H9 (cell line): ENCODE results near the gene CHD1. TPM values are rescaled to one million over a fixed set of nuclear protein-coding genes. Genes with fewer than 3 reads are reported as not detected.

Experiments used
- DNase-seq: peaks from one replicate; pipeline ENCODE4 v3.0.0-alpha.2; 2017
- H2AFZ ChIP-seq: one replicate; pipeline ENCODE4 v1.6.1; 2013; ENCODE audit warnings: mild to moderate bottlenecking, low read length, control low read depth, moderate library complexity
- H2AK5ac ChIP-seq: 2 replicates; pipeline ENCODE4 v1.6.1; 2013; ENCODE audit warnings: low read length, control low read depth, mixed read lengths; ENCODE audit not compliant: insufficient read length
- H2BK120ac ChIP-seq: one replicate; pipeline ENCODE4 v1.6.1; 2013; ENCODE audit warnings: low read depth, mild to moderate bottlenecking, low read length, control low read depth, inconsistent platforms; ENCODE audit not compliant: poor library complexity, severe bottlenecking
- H2BK12ac ChIP-seq: 2 replicates; pipeline ENCODE4 v1.6.1; 2013; ENCODE audit warnings: low read length, control low read depth, mixed read lengths, low read depth; ENCODE audit not compliant: insufficient read length
- H2BK15ac ChIP-seq: 2 replicates; pipeline ENCODE4 v1.6.1; 2013; ENCODE audit warnings: low read depth, low read length, control low read depth
- H2BK20ac ChIP-seq: one replicate; pipeline ENCODE4 v1.6.1; 2013; ENCODE audit warnings: low read depth, mild to moderate bottlenecking, low read length, control low read depth, inconsistent platforms; ENCODE audit not compliant: poor library complexity, severe bottlenecking
- H2BK5ac ChIP-seq: 2 replicates; pipeline ENCODE4 v1.6.1; 2013; ENCODE audit warnings: low read length, control low read depth, mixed read lengths; ENCODE audit not compliant: insufficient read length
- H3K14ac ChIP-seq: 2 replicates; pipeline ENCODE4 v1.6.1; 2013; ENCODE audit warnings: low read length, control low read depth; ENCODE audit not compliant: insufficient read depth
- H3K18ac ChIP-seq: 2 replicates; pipeline ENCODE4 v1.6.1; 2013; ENCODE audit warnings: low read depth, mild to moderate bottlenecking, mixed read lengths, low read length, control low read depth; ENCODE audit not compliant: insufficient read length
- H3K23ac ChIP-seq: 2 replicates; pipeline ENCODE4 v1.6.1; 2013; ENCODE audit warnings: low read length, control low read depth, mixed read lengths, low read depth; ENCODE audit not compliant: insufficient read length
- H3K23me2 ChIP-seq: 2 replicates; pipeline ENCODE4 v1.6.1; 2013; ENCODE audit warnings: low read depth, mild to moderate bottlenecking, mixed read lengths, low read length, control low read depth; ENCODE audit not compliant: insufficient read length, poor library complexity, severe bottlenecking
- H3K27ac ChIP-seq: 2 replicates; pipeline ENCODE4 v1.5.1; 2013; ENCODE audit warnings: low read length, control low read depth, mixed read lengths, low read depth; ENCODE audit not compliant: insufficient read length
- H3K27me3 ChIP-seq: 2 replicates; pipeline ENCODE4 v1.6.1; 2013; ENCODE audit warnings: low read length, control low read depth, inconsistent platforms; ENCODE audit not compliant: insufficient read depth
- H3K4ac ChIP-seq: 2 replicates; pipeline ENCODE4 v1.6.1; 2013; ENCODE audit warnings: low read depth, mild to moderate bottlenecking, control low read depth, inconsistent platforms, low read length, moderate library complexity
- H3K4me1 ChIP-seq: 2 replicates; pipeline ENCODE4 v1.6.1; 2013; ENCODE audit warnings: low read length, control low read depth, inconsistent platforms; ENCODE audit not compliant: insufficient read depth
- H3K4me2 ChIP-seq: 2 replicates; pipeline ENCODE4 v1.6.1; 2013; ENCODE audit warnings: low read length, control low read depth, mixed read lengths; ENCODE audit not compliant: insufficient read length, insufficient read depth
- H3K56ac ChIP-seq: 2 replicates; pipeline ENCODE4 v1.6.1; 2013; ENCODE audit warnings: low read depth, mild to moderate bottlenecking, mixed read lengths, low read length, control low read depth; ENCODE audit not compliant: insufficient read length
- H3K79me1 ChIP-seq: 2 replicates; pipeline ENCODE4 v1.6.1; 2013; ENCODE audit warnings: low read depth, mild to moderate bottlenecking, moderate library complexity, low read length, control low read depth, inconsistent platforms; ENCODE audit not compliant: insufficient read depth, poor library complexity, severe bottlenecking
- H3K79me2 ChIP-seq: 2 replicates; pipeline ENCODE4 v1.6.1; 2013; ENCODE audit warnings: low read length, control low read depth, inconsistent platforms; ENCODE audit not compliant: insufficient read depth
- H3K9ac ChIP-seq: 2 replicates; pipeline ENCODE4 v1.6.1; 2013; ENCODE audit warnings: low read length, control low read depth, mixed read lengths; ENCODE audit not compliant: insufficient read length; ENCODE audit errors: extremely low read depth
- H3K9me3 ChIP-seq: one replicate; pipeline ENCODE4 v1.6.1; 2013; ENCODE audit warnings: low read depth, low read length, inconsistent platforms; ENCODE audit not compliant: control insufficient read depth
- H3T11ph ChIP-seq: one replicate; pipeline ENCODE4 v1.6.1; 2013; ENCODE audit warnings: mild to moderate bottlenecking, low read length, control low read depth, inconsistent platforms
- H4K20me1 ChIP-seq: one replicate; pipeline ENCODE4 v1.6.1; 2013; ENCODE audit not compliant: control insufficient read depth, insufficient read length, insufficient read depth
- H4K5ac ChIP-seq: 2 replicates; pipeline ENCODE4 v1.6.1; 2013; ENCODE audit warnings: low read depth, mild to moderate bottlenecking, mixed read lengths, low read length, control low read depth; ENCODE audit not compliant: insufficient read length
- H4K8ac ChIP-seq: replicated peaks from 2 replicates; pipeline ENCODE4 v1.6.1; 2013; ENCODE audit warnings: low read length, control low read depth, mixed read lengths, low read depth; ENCODE audit not compliant: insufficient read length
- H4K91ac ChIP-seq: 2 replicates; pipeline ENCODE4 v1.6.1; 2013; ENCODE audit warnings: low read depth, mild to moderate bottlenecking, moderate library complexity, mixed read lengths, low read length, control low read depth; ENCODE audit not compliant: insufficient read length
- H3K27ac Mint-ChIP-seq, 3 experiments: 2 replicates in 2 of 3; 3 replicates in 1 of 3; pipeline ENCODE4 v1.8.0; 2020 to 2021; ENCODE audit warnings: mixed read lengths in 3 of 3, mild to moderate bottlenecking in 1 of 3, moderate library complexity in 1 of 3
- H3K27me3 Mint-ChIP-seq: 2 replicates; pipeline ENCODE4 v1.8.0; 2021; ENCODE audit warnings: low read depth, mild to moderate bottlenecking, moderate library complexity, mixed read lengths
- H3K36me3 Mint-ChIP-seq, 3 experiments: 2 replicates in 2 of 3; 3 replicates in 1 of 3; pipeline ENCODE4 v1.8.0; 2020 to 2021; ENCODE audit warnings: low read depth in 3 of 3, mixed read lengths in 3 of 3; ENCODE audit not compliant: insufficient read depth in 1 of 3
- H3K4me1 Mint-ChIP-seq, 2 experiments: 2 replicates each; pipeline ENCODE4 v1.8.0; 2020; ENCODE audit warnings: mixed read lengths in 2 of 2
- H3K4me3 Mint-ChIP-seq, 2 experiments: 2 replicates in 1 of 2; 3 replicates in 1 of 2; pipeline ENCODE4 v1.8.0; 2020 to 2021; ENCODE audit warnings: mild to moderate bottlenecking in 2 of 2, mixed read lengths in 2 of 2, moderate library complexity in 1 of 2
- H3K9me3 Mint-ChIP-seq, 2 experiments: 2 replicates in 1 of 2; 3 replicates in 1 of 2; pipeline ENCODE4 v1.8.0; 2020; ENCODE audit warnings: mild to moderate bottlenecking in 2 of 2, mixed read lengths in 2 of 2, moderate library complexity in 1 of 2
- CTCF ChIP-seq: fragments of 200-600 bp; sonication (generic); conservative IDR thresholded peaks from 3 replicates; pipeline ENCODE4 v1.8.0; 2021; ENCODE audit warnings: antibody characterized with exemption, mild to moderate bottlenecking
- WGBS: extraction: QIAGEN DNeasy Blood & Tissue Kit; methylation state at CpG from one replicate; pipeline ENCODE4 v1.1.7; 2013; ENCODE audit warnings: missing lambda C conversion rate, low lambda C conversion rate, mixed read lengths; ENCODE audit not compliant: insufficient read length; ENCODE audit errors: extremely low coverage; 5-methylcytosine and 5-hydroxymethylcytosine counted together
- total RNA-seq: library from RNA; stranded (reverse); gene quantifications from 2 replicates; pipeline ENCODE4 v1.2.1, GENCODE V29; 2021

CHD1 gene
- total RNA-seq, 1 experiment from 2014 or later, result 62.7 TPM

DNA sequence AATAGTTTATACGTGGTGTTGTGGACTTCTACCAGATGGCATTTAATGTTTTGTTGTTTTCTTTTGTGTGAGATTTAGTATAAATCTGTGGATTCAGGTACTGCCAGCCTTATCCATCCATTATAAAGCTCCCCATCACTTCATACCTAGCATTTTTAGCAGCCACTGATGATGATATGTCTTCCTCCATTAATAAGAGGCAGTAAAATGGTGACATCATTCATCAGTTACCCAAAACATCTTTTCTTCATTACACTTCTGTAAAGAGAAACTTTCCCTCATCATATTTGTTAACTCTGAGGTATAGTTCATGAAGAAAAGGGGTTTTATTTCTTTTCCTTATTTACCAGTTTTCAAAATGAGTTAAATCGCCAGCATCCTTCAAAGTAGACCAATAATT, 19.4 kb downstream of the CHD1 start:
- Mint-ChIP-seq H3K27ac (peak overlapping the region in 1 of 3 experiments; percentile 17; a peak in 2 of 7 replicates), H3K9me3 (no peaks in the 10 kb centered on the region), H3K36me3 (peaks cover 3 to 34% (median 11%) of the 10 kb centered on the region in 3 experiments; a peak in 5 of 7 replicates), H3K4me3 (no peak overlapping the region), H3K27me3 (no peaks in the 10 kb centered on the region), H3K4me1 (peaks cover 27% of the 10 kb centered on the region in 2 experiments)
- no peak overlapping the region for H3K4me2 ChIP-seq
- no peak overlapping the region for H3K18ac ChIP-seq
- no peak overlapping the region for H3K27ac ChIP-seq
- H3K4me1 ChIP-seq, result no peaks in the 10 kb centered on the region; the same call in 1 of the 2 replicates
- no peak overlapping the region for H2AK5ac ChIP-seq
- H3K9me3 ChIP-seq, result no peaks in the 10 kb centered on the region
- no peak overlapping the region for H4K91ac ChIP-seq
- no peak overlapping the region for H2BK15ac ChIP-seq
- no peak overlapping the region for H2BK20ac ChIP-seq
- peaks cover 2% of the 10 kb centered on the region for H3K79me1 ChIP-seq
- no peak overlapping the region for H2AFZ ChIP-seq
- DNase-seq, result no peak
- no peaks in the 10 kb centered on the region; the same call in 1 of the 2 replicates for H3K79me2 ChIP-seq
- H3K14ac ChIP-seq, result no peak overlapping the region
- no peak overlapping the region for H4K8ac ChIP-seq
- H4K5ac ChIP-seq, result no peak overlapping the region
- no CpG with 5 or more reads among the region's 2 CpGs for WGBS
- no peak overlapping the region for H2BK120ac ChIP-seq
- H3K4ac ChIP-seq, result no peak overlapping the region
- no peaks in the 10 kb centered on the region for H3K23me2 ChIP-seq
- H3K27me3 ChIP-seq, result no peaks in the 10 kb centered on the region
- no peaks in the 10 kb centered on the region for H4K20me1 ChIP-seq
- no peak for TF ChIP-seq CTCF
- no peak overlapping the region for H3K56ac ChIP-seq
- H3T11ph ChIP-seq, result no peak overlapping the region
- H2BK12ac ChIP-seq, result no peak overlapping the region
- no peak overlapping the region for H2BK5ac ChIP-seq
- no peak overlapping the region for H3K23ac ChIP-seq
- H3K9ac ChIP-seq, result no peak overlapping the region
